ENCODE data around the gene PPP3CA.

The PPP3CA gene

GRCh38 chr4:101299021-101299420 lies 48.3 kb downstream of the PPP3CA start:
- TF ChIP-seq CTCF (IDR thresholded peaks at IDR 0.05; ENCODE audit: extremely low read depth, missing control alignments): no peak
- DNase-seq (ENCODE audit: low spot score): no peak

- no peak for TF ChIP-seq CTCF (IDR thresholded peaks at IDR 0.05; ENCODE audit: extremely low read depth, missing control alignments)
These were observed 51.6 kb downstream of the PPP3CA start for GRCh38 chr4:101295691-101296090.

GRCh38 chr4:101294597-101294996 lies 52.7 kb downstream of the PPP3CA start:
- DNase-seq (ENCODE audit: low spot score): no peak
- TF ChIP-seq CTCF (IDR thresholded peaks at IDR 0.05; ENCODE audit: extremely low read depth, missing control alignments): no peak

More at GRCh38 chr4:101295691-101296090, 51.6 kb downstream of the PPP3CA start:
- DNase-seq (ENCODE audit: low spot score): no peak

- no peak for TF ChIP-seq CTCF (IDR thresholded peaks at IDR 0.05; ENCODE audit: extremely low read depth, missing control alignments)
- no peak for DNase-seq (ENCODE audit: low spot score)
These were observed 54.4 kb downstream of the PPP3CA start for GRCh38 chr4:101292901-101293300.

- TF ChIP-seq CTCF (IDR thresholded peaks at IDR 0.05; ENCODE audit: extremely low read depth, missing control alignments): no peak
- no peak for DNase-seq (ENCODE audit: low spot score)
These were observed 55.1 kb downstream of the PPP3CA start for GRCh38 chr4:101292214-101292613.

GRCh38 chr4:101291198-101291597 lies 56.1 kb downstream of the PPP3CA start:
- no peak for DNase-seq (ENCODE audit: low spot score)
- no peak for TF ChIP-seq CTCF (IDR thresholded peaks at IDR 0.05; ENCODE audit: extremely low read depth, missing control alignments)

GRCh38 chr4:101290654-101291053 lies 56.7 kb downstream of the PPP3CA start:
- no peak for TF ChIP-seq CTCF (IDR thresholded peaks at IDR 0.05; ENCODE audit: extremely low read depth, missing control alignments)
- no peak for DNase-seq (ENCODE audit: low spot score)

All from GM20000 (cell line).